Caki2 (cell line): Measurements from ENCODE around the gene STMN1. TPM values are rescaled to one million over a fixed set of nuclear protein-coding genes. Genes with fewer than 3 reads are reported as not detected.

Experiments
- DNase-seq: peaks from one replicate; pipeline ENCODE4 v3.0.0-alpha.2; 2015; ENCODE audit warnings: low read depth
- in situ Hi-C: cut with HindIII; loops from 2 replicates; pipeline ENCODE4 v1.10.0; 2016; ENCODE audit warnings: low sequenced_read_pairs, low pct_unique_long_range_greater_than_20kb, mixed read lengths
- total RNA-seq: library from RNA; depleted of rRNA; stranded (reverse); fragments of >200 nt; shearing (Covaris generic); gene quantifications from 2 replicates; pipeline ENCODE4 v1.2.3, GENCODE V29; 2014; ENCODE audit warnings: low replicate concordance; rRNA removed

STMN1 gene
- total RNA-seq, 1 experiment from 2014 or later = 65.2 TPM

GRCh38 chr1:25862785-25863485 lies 43.3 kb downstream of the STMN1 start:
- DNase-seq = no peak

GRCh38 chr1:25861316-25862286 lies 44.6 kb downstream of the STMN1 start:
- DNase-seq = no peak
- in situ Hi-C loops = no loop called here

More at GRCh38 chr1:25862785-25863485, 43.3 kb downstream of the STMN1 start:
- in situ Hi-C loops = no loop called here

GRCh38 chr1:25858906-25859789 lies 47.1 kb downstream of the STMN1 start, which contains the start of gene AUNIP:
TSS of gene AUNIP (minus strand) at chr1:25859457. CDS start at chr1:25859357, 100 bp downstream.
- DNase-seq = peak; percentile 84
- in situ Hi-C loops = no loop called here

GRCh38 chr1:25858494-25858893 lies 47.7 kb downstream of the STMN1 start:
- in situ Hi-C loops = no loop called here
- DNase-seq = no peak

- no peak for DNase-seq
- in situ Hi-C loops = no loop called here
Measured at GRCh38 chr1:25856856-25857255, 49.4 kb downstream of the STMN1 start.

- DNase-seq = no peak
- in situ Hi-C loops = no loop called here
Measured at GRCh38 chr1:25854554-25854953, 51.7 kb downstream of the STMN1 start.

Other genes starting within 250 kb of the STMN1 start
- 13.8 and 16.9 TPM in 2 replicates for gene SELENON, start 106.2 kb downstream of the STMN1 start, total RNA-seq
- 12.3 and 16.3 TPM in 2 replicates for gene MTFR1L, start 86.5 kb downstream of the STMN1 start, total RNA-seq
- 11.5 and 13.1 TPM in 2 replicates for gene AUNIP, start 47.0 kb downstream of the STMN1 start, total RNA-seq
- gene PAQR7, start 30.7 kb downstream of the STMN1 start, total RNA-seq = 7.0 and 14.1 TPM in 2 replicates
- 11.8 and 16.6 TPM in 2 replicates for gene PAFAH2, start 91.6 kb upstream of the STMN1 start, total RNA-seq
- not detected in 2 replicates for gene EXTL1, start 115.4 kb upstream of the STMN1 start, total RNA-seq
- gene SLC30A2, start 139.7 kb upstream of the STMN1 start, total RNA-seq = not detected in 2 replicates
- gene TRIM63, start 161.2 kb upstream of the STMN1 start, total RNA-seq = not detected in 2 replicates
- gene PDIK1L, start 205.4 kb upstream of the STMN1 start, total RNA-seq = 5.7 and 8.4 TPM in 2 replicates